Measurements from ENCODE around the gene TULP3.

The TULP3 gene

DNA sequence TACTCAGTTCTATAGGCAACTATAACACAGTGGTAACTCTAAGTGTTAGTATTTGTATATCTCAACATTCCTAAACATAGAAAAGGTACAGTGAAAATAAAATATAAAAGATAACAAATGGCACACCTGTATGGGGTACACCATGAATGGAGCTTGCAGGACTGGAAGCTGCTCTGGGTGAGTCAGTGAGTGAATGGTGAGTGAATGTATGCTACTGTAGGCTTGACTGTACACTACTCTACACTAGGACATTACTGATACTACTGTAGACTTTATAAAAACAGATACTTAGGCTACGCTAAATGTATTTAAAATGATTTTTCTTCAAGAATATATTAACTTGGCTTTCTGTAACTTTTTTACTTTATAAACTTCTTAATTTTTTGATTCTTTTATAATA, 94.0 kb downstream of the TULP3 start:
- no peak overlapping the region for H3K27ac ChIP-seq
- TF ChIP-seq, protein P1, sequence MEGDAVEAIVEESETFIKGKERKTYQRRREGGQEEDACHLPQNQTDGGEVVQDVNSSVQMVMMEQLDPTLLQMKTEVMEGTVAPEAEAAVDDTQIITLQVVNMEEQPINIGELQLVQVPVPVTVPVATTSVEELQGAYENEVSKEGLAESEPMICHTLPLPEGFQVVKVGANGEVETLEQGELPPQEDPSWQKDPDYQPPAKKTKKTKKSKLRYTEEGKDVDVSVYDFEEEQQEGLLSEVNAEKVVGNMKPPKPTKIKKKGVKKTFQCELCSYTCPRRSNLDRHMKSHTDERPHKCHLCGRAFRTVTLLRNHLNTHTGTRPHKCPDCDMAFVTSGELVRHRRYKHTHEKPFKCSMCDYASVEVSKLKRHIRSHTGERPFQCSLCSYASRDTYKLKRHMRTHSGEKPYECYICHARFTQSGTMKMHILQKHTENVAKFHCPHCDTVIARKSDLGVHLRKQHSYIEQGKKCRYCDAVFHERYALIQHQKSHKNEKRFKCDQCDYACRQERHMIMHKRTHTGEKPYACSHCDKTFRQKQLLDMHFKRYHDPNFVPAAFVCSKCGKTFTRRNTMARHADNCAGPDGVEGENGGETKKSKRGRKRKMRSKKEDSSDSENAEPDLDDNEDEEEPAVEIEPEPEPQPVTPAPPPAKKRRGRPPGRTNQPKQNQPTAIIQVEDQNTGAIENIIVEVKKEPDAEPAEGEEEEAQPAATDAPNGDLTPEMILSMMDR (conservative IDR thresholded peaks at IDR 0.05) = no peak

GRCh38 chr12:2986876-2987275, 96.2 kb downstream of the TULP3 start:
- no peak overlapping the region for H3K27ac ChIP-seq
- TF ChIP-seq, protein P1 (conservative IDR thresholded peaks at IDR 0.05) = no peak

DNA sequence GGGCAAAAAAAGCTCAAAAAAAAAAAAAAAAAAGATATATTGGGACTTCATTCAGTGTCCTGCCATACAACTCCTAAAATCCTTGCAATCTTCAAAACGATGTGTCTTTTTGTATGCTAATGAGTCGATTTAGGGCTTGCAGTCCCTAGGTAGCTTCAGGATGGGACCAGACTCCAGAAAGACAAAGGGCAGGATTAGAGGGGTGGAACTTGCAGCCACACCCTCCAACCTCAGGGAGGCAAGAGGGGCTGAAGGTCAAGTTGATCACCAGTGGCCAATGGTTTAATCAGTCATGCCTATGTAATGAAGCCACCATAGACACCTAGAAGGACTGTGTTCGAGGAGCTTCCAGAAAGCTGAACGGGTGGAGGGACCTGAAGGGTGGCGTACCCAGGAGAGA, 97.8 kb downstream of the TULP3 start:
- H3K27ac ChIP-seq = no peak overlapping the region
- TF ChIP-seq, protein P1 (conservative IDR thresholded peaks at IDR 0.05) = no peak

All from VCaP (cell line).